ELF-1 (cell line): Measurements from ENCODE around the gene DMRTB1.

Experiments used
- DNase-seq: peaks from one replicate; pipeline ENCODE4 v3.0.0-alpha.2; 2016; ENCODE audit warnings: low read depth, low spot score

Gene DMRTB1

DNA sequence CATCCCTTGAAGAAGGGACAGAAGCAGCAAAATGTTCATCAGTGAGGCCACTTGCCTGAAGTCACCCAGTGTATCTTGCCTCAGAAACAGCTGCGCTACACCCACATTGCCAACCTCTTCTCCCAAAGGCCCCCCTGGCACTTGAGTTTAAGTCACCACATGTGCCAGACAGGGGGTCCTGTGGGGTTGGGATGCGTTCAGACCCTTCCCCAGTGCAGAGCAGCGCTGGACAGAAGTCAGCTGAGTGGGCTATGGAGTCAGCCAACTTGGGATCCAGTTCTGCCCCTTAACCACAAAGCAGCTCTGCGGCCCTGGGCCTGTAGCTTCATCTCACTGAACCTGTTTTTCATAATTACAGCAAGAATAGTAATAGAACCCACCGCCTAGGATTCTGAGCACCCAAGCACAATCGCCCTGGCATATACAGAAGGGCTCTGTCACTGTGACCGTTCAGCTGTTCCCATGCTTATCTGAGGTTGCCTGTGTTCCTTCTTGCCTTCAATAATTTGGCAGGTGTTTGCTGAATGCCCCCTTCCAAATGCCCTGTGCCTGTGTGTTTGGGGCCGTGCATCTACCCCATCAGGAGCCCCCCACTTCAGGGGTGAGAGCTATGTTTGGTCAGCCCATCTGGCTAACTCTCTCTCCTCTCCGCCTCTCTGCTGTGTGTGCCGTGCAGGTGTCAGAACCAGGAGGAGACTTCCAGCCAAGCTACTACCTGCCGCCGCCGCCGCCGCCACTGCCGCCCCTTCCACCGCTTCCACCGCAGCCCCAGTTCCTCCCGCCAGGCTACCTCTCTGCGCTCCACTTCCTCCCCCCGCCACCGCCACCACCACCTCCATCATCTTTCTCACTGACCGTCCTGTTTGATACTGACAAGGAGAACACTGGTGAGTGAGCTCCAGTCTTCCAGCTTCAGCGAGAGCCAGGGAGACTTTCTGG is 5.0 kb downstream of the DMRTB1 start:
- no peak for DNase-seq

GRCh38 chr1:53465023-53465957 is 6.1 kb downstream of the DMRTB1 start:
- no peak for DNase-seq

DNA sequence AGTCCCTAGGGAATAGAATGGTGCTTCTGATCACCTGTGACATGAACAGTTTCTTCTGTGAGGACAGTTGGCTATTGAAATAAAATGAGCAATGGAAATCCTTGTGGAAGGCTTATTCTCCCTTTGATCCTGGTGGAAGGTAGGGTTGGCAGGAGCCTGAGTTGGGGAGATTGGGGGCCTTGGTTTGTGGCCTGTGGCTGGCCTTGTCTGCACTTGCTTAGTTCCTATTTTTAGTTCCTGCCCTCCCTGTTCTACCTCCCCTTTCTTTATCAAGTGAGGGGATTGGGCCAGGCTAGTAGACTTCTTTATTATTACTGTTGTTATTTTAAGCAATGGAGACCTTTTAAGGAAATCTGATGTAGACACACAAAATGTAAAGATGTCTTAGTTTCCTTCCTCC is 8.2 kb downstream of the DMRTB1 start:
- no peak for DNase-seq

DNA sequence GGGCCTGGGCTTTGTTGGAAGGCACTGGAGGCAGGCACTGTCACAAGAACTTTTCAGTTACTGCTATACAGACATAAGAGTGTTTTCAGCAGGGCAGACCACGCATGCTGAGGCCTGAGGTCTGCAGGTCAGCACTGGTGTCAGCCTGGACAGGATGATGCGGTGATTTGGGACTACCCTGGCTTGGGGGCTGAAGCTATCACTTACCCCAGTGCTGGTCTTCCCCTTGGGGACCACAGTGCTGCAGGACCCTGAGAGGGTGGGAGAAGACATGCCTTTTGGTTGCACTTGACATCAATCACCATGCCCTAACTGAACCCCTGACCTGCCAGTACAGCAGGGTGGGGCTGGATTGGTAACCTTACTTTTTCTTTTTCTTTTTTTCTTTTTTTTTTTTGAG is 9.2 kb downstream of the DMRTB1 start:
- no peak for DNase-seq

DNA sequence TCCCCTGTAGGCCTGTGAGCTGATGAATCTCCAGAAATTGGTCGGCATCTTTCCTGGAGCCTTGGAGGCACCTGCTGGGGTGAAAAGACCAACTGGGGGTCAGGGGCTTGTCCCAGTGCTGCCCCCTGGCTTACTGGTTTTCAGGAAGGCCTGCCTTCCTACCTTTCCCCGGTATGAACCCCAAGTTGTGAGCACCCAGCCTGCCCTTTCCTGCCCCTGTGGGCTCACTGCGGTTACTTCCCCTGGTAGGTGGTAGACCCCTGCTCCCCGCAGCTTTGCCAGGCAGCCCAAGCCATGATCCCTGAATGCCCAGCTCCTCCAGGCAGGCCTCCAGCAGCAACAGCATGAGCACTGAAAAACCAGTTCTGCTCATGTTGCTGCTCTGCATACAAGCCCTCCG is 10.2 kb downstream of the DMRTB1 start:
- DNase-seq = no peak

GRCh38 chr1:53470155-53470554 is 11.0 kb downstream of the DMRTB1 start:
- peak; percentile 98 for DNase-seq

DNA sequence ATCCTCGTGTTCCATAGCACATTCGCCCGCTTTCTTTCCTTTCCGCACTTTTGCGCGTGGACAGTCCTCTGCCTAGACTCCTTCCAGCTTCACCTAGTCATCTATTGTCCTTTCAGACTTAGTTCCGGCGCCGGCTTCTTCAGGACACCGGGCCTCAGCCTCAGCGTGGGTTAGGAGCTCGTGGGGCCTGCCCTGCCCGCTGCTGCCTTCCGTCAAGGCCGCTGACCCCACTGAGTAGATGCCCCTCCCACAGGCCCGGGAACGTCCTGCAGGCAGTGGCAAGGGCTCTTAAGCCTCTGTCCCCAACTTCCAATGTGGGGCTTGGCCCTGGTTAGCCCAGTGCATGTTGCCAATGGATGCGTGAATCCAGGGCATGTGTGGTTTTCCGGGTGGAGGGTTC is 11.4 kb downstream of the DMRTB1 start:
- no peak for DNase-seq

DNA sequence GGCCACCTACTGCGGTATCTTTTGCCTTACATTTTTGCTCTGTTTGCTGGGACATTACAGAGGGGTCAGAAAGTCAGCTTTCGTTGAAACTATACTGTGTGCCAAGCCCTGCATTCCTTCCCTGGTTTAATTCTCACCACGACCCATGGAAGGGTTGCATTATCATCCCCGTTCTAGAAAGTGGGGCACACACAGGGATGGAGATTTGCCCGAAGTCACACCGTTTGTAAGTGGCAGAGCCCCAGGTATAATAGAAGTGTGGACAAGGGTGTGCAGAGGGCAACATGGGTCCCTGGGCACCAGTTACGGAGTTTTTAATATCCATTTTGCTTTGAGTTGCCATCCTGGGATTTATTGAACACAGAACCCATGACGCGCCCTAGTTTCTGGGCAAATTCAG is 11.8 kb downstream of the DMRTB1 start:
- DNase-seq = no peak

- DNase-seq = no peak
Observed at GRCh38 chr1:53473463-53473862, 14.3 kb downstream of the DMRTB1 start.

DNA sequence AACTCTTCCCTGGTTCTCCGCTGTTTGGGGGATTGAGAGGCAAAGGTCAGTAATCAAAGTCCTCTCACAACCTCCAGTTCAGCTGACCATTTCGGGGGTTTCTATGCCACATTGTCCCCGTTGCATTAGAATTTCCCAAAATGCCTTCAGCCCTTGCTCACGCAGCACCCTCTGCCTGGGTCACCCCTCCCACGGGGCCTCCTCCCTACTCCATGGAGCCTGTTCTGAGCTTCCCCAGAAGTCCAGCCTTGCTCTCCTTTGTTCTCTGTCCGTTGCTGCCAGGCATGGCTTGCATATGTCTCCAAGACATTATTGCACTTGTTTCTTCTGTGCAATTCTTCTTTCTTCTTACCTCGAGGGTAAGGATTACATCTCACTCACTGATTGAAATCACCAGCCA is 16.5 kb downstream of the DMRTB1 start:
- no peak for DNase-seq

- DNase-seq = no peak
Observed at GRCh38 chr1:53476579-53476978, 17.4 kb downstream of the DMRTB1 start.

- no peak for DNase-seq
Observed at GRCh38 chr1:53477651-53478501, 18.7 kb downstream of the DMRTB1 start.

GRCh38 chr1:53478502-53478818 is 19.3 kb downstream of the DMRTB1 start:
- no peak for DNase-seq

DNA sequence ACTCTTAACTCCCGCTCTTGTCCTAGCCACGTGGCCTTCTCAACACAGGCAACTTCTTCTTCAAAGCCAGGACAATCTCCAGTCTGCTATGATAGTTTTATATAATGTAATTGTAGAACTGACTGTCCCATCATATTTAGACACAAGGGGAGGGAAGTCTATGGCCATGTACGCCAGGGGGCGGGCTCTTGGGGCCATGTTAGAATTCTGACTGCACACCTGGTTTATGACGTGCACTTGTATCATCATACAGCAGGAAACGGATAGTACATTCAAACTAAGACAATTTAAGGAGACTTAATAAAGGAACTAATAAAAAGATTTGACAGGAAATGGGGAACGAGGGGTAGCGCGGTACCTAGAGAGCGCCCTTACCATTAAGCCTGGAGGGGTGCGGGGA is 21.5 kb downstream of the DMRTB1 start:
- DNase-seq = no peak

DNA sequence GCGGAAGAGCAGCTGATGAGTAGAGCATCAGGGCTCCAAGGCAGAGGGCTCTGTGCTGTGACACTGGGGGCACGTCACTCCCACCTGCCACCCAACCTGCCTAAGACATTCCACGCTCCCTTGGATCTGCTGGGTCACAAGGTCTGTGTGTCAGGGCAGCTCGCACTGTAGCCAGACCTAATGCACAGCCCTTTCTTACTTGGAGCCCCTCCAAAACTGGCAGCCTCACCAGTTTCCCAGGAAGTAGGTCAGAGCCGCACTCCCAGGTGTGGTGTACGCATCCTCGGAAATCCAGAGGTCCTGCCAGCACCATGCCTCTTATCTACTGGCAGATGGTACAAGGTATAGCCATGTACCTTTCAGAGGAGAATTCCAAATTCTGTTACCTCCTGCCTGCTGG is 22.3 kb downstream of the DMRTB1 start:
- no peak for DNase-seq

DNA sequence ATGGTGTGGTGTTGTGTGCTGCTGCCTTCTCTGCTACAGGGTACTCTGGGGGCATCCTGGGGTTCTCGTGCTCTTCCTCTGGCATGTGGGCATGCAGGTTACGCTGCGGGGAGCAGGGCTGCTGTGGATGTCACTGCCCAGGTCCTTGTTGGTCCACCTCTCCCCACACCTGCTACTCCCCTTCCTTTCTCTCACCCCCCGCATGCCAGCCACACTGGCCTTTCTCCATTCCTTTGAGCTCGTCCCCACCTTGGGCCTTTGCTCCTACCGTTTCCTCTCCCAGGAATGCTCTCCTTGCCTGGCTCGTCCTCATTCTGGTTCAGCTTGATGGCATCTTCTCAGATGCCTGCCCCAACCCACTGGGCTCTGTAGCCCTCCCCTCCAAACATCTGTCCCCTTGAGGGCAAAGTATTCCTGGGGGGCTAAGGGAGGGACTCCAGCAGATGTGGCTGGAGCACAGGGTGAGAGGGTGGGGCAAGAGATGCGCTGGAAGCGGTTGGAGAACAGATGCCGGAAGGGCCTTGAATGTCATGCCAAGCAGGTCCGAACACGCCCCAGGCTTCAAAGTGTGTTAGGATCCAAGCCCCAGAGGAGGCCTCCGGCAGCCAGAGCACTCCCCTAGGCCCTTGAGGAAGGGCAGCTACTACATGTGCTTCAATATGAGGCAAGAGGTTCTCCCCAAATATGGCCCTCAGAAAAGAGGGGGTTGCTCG is 23.4 kb downstream of the DMRTB1 start:
- no peak for DNase-seq

- DNase-seq = no peak
Observed at GRCh38 chr1:53483170-53483569, 24.0 kb downstream of the DMRTB1 start.

DNA sequence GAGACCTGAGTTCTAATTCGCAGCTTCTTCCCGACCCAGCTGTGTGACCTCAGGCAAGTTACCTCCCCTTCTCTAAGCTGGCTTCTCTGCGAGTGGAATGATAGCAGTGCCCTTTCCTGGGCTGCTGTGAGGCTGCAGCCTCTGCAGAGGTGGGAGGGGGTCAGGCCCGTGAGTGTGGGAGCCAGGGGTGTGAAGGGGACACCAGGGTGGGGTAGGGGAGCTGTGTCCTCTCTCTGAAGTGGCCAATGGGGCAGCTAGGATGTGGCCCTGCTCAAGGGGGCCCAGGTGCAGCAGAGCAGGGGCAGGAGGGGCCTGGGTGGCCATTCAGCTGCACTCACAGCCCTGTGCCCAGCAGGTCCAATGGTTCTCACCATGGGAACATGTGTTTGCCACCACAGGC is 24.5 kb downstream of the DMRTB1 start:
- DNase-seq = no peak

DNA sequence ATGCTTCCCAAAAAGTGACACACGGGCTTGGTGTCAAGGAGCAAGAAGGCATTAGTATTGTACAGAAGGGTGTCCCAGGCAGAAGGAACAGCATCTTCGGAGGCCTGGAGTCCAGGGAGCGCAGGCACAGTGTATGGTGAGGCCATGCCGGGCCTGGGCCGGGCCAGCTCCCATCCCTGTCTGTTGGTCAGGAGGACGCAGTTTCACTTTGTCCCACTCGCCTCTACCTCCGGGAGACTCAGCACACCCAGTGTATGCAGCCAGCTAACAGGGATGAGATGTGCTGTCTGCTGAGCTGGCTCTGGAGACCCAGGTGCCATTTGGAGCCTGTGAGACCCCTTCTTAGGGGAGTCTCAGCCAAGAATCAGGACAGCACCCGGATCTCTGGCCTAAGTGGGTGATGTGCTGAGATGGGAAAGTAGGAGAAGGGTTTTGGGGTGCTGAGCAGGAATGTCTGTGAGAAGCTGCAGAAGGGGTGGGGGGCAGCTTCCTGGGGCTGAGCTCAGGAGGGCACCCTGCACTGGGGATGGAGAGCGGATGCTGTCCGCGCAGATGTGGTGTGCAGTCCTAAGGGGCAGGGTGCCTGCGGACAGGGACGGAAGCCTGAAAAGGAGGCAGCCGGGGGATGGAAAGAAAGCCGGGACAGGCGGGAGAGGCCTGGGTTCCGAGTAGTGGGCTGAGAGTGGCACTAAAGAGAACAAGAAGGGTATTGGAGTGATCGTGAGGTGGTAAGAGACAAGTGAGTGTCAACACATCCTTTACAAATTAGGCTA is 25.7 kb downstream of the DMRTB1 start:
- DNase-seq = no peak
